Colonic mucosa (tissue), 4 donors: ENCODE results near the gene ERCC5. TPM values are rescaled to one million over a fixed set of nuclear protein-coding genes. Genes with fewer than 3 reads are reported as not detected.

Experiments
- DNase-seq: peaks from one replicate; pipeline ENCODE4 v3.0.0-alpha.2; 2020
- H3K27ac ChIP-seq: fragments of 200-600 bp; one replicate; pipeline ENCODE4 v1.8.0; 2021
- H3K27me3 ChIP-seq: fragments of 200-600 bp; one replicate; pipeline ENCODE4 v1.8.0; 2021
- H3K36me3 ChIP-seq: fragments of 200-600 bp; one replicate; pipeline ENCODE4 v1.8.0; 2021
- H3K4me1 ChIP-seq: fragments of 200-600 bp; one replicate; pipeline ENCODE4 v1.8.0; 2021; ENCODE audit warnings: mild to moderate bottlenecking
- H3K4me3 ChIP-seq: fragments of 200-600 bp; one replicate; pipeline ENCODE4 v1.8.0; 2021
- H3K9ac ChIP-seq, 2 donors: one replicate each; pipeline ENCODE4 v1.7.0; 2013; ENCODE audit warnings: control low read depth in 2 of 2, low read depth in 2 of 2, low read length in 2 of 2
- H3K9me3 ChIP-seq: fragments of 200-600 bp; one replicate; pipeline ENCODE4 v1.8.0; 2021
- CTCF ChIP-seq: fragments of 200-600 bp; IDR thresholded peaks from one replicate; pipeline ENCODE4 v1.8.0; 2022; ENCODE audit warnings: antibody characterized with exemption, mild to moderate bottlenecking
- intact Hi-C: fragments of 100-400 bp; cut with DNase I; formaldehyde crosslinking; loops from one replicate; pipeline ENCODE4 v1.14.1; 2022
- total RNA-seq, 2 donors: library from RNA; stranded (reverse); fragmentation: NEBNext Ultra II Directional in 1 of 2; extraction: Animal tissue kit (Norgen Biotek cat#: 25700) in 1 of 2; gene quantifications; one replicate each; pipeline ENCODE4 v1.2.1, GENCODE V29; 2021
- donor health status: healthy.
- donor health status: DM: no; HTN: no; CAD: no.
- donor health status: DM: no; HTN: no; CAD: no.

ERCC5 gene
- total RNA-seq, 2 donors from 2014 or later, result 64.7 to 79.1 TPM

DNA sequence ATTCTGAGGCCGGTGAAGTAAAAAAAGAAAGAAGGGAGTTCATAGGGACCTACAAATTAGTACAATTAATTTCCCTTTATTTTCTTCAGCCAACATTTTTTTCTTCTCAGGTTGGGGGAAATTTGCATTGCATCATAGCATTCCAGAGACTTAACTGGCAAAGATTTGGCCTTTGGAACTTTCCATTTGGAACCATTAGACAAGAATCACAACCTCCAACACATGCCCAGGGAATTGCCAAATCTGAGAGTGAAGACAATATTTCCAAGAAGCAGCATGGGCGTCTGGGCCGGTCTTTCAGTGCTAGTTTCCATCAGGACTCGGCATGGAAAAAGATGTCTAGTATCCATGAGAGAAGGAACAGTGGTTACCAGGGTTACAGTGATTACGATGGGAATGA, 6.4 kb upstream of the ERCC5 start:
- intact Hi-C loops, result no loop called here
- no peak overlapping the region for H3K9ac ChIP-seq
- H3K27me3 ChIP-seq, result no peaks in the 10 kb centered on the region
- no peaks in the 10 kb centered on the region for H3K4me1 ChIP-seq
- no peak for TF ChIP-seq CTCF
- no peak overlapping the region for H3K27ac ChIP-seq
- DNase-seq, result no peak
- H3K4me3 ChIP-seq, result no peak overlapping the region
- H3K36me3 ChIP-seq, result no peaks in the 10 kb centered on the region
- H3K9me3 ChIP-seq, result no peaks in the 10 kb centered on the region

DNA sequence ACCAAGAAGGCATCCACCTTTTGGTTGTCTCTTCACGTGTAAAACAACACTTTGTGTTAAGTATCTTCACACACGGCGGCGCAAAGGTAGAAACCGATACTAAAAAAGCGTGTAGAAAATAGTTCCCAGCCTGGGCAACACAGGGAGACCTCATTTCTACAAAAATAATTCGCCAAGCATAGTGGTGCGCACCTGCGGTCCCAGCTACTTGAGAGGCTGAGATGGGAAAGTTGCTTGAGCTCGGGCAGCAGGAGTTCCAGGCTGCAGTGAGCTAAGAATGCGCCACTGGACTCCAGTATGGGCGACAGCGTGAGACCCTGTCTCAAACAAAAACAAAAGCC, 573 bp upstream of the ERCC5 start:
- H3K4me3 ChIP-seq, result peak overlapping the region; percentile 91
- no peaks in the 10 kb centered on the region for H3K36me3 ChIP-seq
- no peak for DNase-seq
- H3K27me3 ChIP-seq, result no peaks in the 10 kb centered on the region
- H3K4me1 ChIP-seq, result peaks cover 6% of the 10 kb centered on the region
- no peaks in the 10 kb centered on the region for H3K9me3 ChIP-seq
- peak overlapping the region; percentile 99 for H3K27ac ChIP-seq
- no peak for TF ChIP-seq CTCF
- H3K9ac ChIP-seq, result peak overlapping the region; percentile 58 to 99
- intact Hi-C loops, result loop anchor here (5.0 to 10.0 kb wide), 4 partner anchors 48 to 263 kb away; partner anchors contain the start of genes BIVM, POGLUT2, TEX30 and TPP2

DNA sequence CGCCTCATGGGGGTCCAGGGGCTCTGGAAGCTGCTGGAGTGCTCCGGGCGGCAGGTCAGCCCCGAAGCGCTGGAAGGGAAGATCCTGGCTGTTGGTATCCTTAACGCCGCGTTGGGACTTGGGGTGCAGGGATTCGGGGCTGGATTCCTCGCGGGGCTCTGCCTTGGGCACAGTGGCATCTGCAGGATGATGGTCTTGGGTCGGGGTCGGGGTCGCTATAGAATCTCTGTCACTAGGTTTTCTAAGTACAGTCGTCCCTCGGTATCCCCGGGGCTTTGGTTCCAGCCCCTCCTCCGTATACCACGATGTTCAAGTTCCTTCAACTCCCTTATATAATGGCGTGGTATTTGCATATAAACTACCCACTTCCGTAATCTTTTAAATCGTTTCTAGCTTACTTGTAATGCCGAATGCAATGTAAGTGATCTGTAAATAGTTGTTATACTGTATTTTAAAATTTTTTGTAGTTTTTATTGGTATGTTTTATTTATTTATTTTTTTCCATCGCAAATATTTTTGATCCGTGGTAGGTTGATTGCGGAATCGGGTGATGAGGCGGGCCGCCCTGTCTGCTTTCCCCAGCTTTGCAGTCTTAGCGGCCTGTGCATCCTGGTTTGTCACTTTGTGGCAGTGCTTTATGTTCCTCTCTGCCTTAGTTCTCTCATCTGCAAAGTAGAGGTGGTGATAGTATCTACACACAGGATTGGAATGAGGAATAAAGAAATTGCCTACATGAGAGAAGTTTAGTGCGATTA, 606 bp downstream of the ERCC5 start:
- Histone ChIP-seq H3K9me3 (no peaks in the 10 kb centered on the region), H3K27ac (peak overlapping the region; percentile 99), H3K4me1 (peaks cover 6% of the 10 kb centered on the region), H3K9ac (peak overlapping the region; percentile 96 to 99), H3K36me3 (no peaks in the 10 kb centered on the region), H3K4me3 (peak overlapping the region; percentile 91), H3K27me3 (no peaks in the 10 kb centered on the region)
- intact Hi-C loops, result loop anchor here (5.0 to 10.0 kb wide), 4 partner anchors 49 to 264 kb away; partner anchors contain the start of genes BIVM, POGLUT2, TEX30 and TPP2
- no peak for TF ChIP-seq CTCF
- peak; percentile 57 for DNase-seq

DNA sequence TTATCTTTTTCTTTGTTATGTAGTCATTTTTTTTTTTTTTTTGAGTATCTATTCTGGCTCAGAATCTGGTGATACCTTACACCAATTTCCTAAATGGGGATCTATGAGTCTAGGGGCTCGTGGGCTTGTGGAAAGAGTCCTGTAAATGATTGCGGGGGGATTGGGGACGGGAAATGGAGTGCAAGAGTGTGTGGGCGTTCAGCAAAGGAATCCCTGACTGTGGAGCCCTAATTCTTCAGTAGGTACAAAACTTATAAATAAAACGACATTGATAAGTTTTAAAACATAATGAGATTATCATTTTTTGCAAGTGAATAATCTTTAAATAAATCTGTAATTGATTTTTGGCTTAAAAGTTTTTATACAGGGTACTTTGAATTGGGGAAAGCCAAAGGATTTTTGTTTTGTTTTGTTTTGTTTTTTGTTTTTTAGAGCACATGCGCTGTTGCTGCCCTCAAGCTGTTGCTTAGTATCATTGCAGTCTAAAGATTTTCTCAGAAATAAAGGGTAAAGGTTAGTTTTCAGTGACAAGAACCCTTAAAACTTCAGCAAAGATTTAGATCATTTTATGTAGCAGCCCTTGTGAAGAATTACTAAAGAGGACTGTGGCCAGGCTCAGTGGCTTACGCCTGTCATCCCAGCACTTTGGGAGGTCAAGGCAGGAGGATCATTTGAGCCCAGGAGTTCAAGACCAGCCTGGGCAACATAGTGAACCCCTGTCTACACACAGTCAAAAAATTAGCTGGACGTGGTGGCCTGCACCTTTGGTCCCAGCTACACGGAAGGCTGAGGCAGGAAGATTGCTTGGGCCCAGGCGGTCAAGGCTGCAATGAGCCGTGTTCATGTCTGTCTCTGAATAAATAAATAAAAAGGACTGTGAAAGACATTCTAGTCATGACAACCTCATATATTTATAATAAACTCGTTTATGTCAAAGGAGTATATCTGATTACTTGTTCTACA, 1.7 kb downstream of the ERCC5 start:
- Histone ChIP-seq H3K36me3 (peaks cover 2% of the 10 kb centered on the region), H3K27me3 (no peaks in the 10 kb centered on the region), H3K4me1 (peaks cover 6% of the 10 kb centered on the region), H3K27ac (peak overlapping the region; percentile 99), H3K4me3 (peak overlapping the region; percentile 91), H3K9ac (peak overlapping the region; percentile 28 to 99), H3K9me3 (no peaks in the 10 kb centered on the region)
- peak; percentile 72 for TF ChIP-seq CTCF
- intact Hi-C loops, result loop anchor here (5.0 to 10.0 kb wide), 4 partner anchors 50 to 265 kb away; partner anchors contain the start of genes BIVM, POGLUT2, TEX30 and TPP2
- no peak for DNase-seq

DNA sequence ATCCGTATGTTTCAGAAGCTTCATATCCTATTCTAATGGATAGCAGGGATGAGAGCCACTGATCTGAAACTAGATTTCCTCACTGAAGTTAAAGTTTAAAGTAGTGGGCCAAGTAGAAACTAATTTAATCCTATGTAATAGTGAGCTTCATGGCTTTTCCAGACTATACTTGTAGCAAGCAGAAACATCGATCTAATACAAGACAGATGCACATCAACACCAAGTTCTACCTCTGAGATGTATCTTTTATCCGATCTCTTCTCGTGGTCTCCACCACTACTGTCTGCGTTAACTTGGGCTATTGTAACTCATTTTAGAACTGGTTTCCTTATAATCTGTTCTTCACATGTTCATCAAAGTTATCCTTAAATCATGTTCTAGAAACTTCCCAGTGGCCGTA, 3.1 kb downstream of the ERCC5 start:
- Histone ChIP-seq H3K4me1 (peaks cover 6% of the 10 kb centered on the region), H3K4me3 (no peak overlapping the region), H3K9me3 (no peaks in the 10 kb centered on the region), H3K9ac (no peak overlapping the region), H3K27ac (no peak overlapping the region), H3K27me3 (no peaks in the 10 kb centered on the region), H3K36me3 (peaks cover 4% of the 10 kb centered on the region)
- DNase-seq, result no peak
- TF ChIP-seq CTCF, result no peak
- intact Hi-C loops, result loop anchor here (5.0 to 10.0 kb wide), 4 partner anchors 52 to 267 kb away; partner anchors contain the start of genes BIVM, POGLUT2, TEX30 and TPP2
